ENCODE data around the gene LCMT1. TPM values are rescaled to one million over a fixed set of nuclear protein-coding genes. Genes with fewer than 3 reads are reported as not detected.
"Not testable (repeated sequence)": the region's sequence is repeated elsewhere in the genome, so short reads cannot be mapped to it uniquely, and the experiment has no call there.

The LCMT1 gene
- total RNA-seq, 3 donors from 2014 or later: 41.7 to 55.7 (median 55.7) TPM

DNA sequence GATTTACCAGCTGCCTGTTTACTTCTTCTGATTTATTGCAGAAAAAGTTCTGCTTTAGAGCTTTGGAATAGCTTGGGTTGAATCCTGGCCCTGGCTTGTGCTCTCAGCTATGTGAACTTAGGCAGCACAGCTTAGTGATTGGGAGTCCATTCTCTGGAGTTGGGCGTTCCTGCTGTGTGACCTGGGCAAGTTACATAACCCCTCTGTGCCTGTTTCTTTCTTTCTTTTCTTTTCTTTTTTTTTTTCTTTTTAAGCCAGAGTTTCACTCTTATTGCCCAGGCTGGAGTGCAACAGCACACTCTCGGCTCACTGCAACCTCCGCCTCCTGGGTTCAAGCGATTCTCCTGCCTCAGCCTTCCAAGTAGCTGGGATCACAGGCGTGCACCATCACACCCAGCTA lies 53.7 kb downstream of the LCMT1 start:
- ATAC-seq (no peak), DNase-seq (no peak)
- H3K4me3 ChIP-seq: no peak overlapping the region
- H3K4me1 ChIP-seq (ENCODE audit: low read depth): no peaks in the 10 kb centered on the region
- TF ChIP-seq, protein P1, sequence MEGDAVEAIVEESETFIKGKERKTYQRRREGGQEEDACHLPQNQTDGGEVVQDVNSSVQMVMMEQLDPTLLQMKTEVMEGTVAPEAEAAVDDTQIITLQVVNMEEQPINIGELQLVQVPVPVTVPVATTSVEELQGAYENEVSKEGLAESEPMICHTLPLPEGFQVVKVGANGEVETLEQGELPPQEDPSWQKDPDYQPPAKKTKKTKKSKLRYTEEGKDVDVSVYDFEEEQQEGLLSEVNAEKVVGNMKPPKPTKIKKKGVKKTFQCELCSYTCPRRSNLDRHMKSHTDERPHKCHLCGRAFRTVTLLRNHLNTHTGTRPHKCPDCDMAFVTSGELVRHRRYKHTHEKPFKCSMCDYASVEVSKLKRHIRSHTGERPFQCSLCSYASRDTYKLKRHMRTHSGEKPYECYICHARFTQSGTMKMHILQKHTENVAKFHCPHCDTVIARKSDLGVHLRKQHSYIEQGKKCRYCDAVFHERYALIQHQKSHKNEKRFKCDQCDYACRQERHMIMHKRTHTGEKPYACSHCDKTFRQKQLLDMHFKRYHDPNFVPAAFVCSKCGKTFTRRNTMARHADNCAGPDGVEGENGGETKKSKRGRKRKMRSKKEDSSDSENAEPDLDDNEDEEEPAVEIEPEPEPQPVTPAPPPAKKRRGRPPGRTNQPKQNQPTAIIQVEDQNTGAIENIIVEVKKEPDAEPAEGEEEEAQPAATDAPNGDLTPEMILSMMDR (IDR thresholded peaks at IDR 0.05): no peak
- H3K9me3 ChIP-seq: no peaks in the 10 kb centered on the region
- intact Hi-C loops (cut with DNase I, micrococcal nuclease): no loop called here
- peaks cover 8% of the 10 kb centered on the region for H3K36me3 ChIP-seq (ENCODE audit: low read depth)

- DNase-seq; H3K36me3 ChIP-seq (ENCODE audit: low read depth); H3K9me3 ChIP-seq; H3K4me3 ChIP-seq; H3K4me1 ChIP-seq (ENCODE audit: low read depth); ATAC-seq; intact Hi-C loops (cut with DNase I, micrococcal nuclease): not testable (repeated sequence)
These were observed 56.4 kb downstream of the LCMT1 start for GRCh38 chr16:25167920-25168319.

DNA sequence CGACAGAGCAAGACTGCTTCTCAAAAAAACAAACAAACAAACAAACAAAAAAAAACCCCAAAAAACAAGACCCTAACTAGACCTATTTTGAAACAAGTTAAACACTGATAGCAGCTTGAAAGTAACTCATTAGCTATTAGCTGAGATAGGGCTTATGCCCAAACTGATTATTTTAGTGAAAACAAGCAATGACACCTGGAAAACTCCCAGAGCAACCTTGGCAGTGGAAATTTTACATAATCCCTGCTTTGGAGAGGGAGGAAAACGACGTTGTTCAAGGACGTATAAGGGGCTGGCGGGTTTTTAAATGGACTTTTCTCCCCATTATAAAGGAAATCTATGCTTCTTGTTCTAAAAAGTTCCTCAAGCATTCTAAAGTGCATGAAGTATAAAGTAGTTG lies 59.8 kb downstream of the LCMT1 start:
- TF ChIP-seq, protein P1 (IDR thresholded peaks at IDR 0.05): no peak
- Histone ChIP-seq H3K4me1 (ENCODE audit: low read depth) (no peaks in the 10 kb centered on the region), H3K9me3 (no peaks in the 10 kb centered on the region), H3K4me3 (no peak overlapping the region), H3K36me3 (ENCODE audit: low read depth) (peaks cover 8% of the 10 kb centered on the region)
- no peak for DNase-seq
- intact Hi-C loops (cut with DNase I, micrococcal nuclease): no loop called here
- no peak for ATAC-seq

DNA sequence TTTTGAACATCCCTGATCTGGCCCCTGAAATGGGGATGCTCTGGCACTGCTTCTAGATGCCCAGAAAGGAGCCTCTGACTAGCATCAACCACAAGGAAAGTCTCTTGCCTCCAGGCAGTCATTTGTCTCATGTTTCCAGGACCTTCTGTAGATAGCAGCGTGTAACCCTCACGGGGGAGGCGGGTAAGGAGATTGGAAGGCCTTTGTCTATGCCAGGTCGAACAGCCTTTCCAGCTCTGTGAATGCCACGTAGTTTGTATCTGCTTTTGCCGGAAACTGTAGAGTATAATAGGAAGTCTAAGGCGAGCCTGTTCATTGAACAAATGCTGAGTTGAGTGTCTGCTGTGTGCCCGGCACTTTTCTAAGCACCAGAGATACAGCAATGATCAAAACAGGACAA lies 61.3 kb downstream of the LCMT1 start:
- ATAC-seq: no peak
- intact Hi-C loops (cut with DNase I, micrococcal nuclease): no loop called here
- TF ChIP-seq, protein P1 (IDR thresholded peaks at IDR 0.05): no peak
- Histone ChIP-seq H3K9me3 (no peaks in the 10 kb centered on the region), H3K36me3 (ENCODE audit: low read depth) (peaks cover 8% of the 10 kb centered on the region), H3K4me3 (no peak overlapping the region), H3K4me1 (ENCODE audit: low read depth) (peaks cover 1% of the 10 kb centered on the region)
- no peak for DNase-seq

DNA sequence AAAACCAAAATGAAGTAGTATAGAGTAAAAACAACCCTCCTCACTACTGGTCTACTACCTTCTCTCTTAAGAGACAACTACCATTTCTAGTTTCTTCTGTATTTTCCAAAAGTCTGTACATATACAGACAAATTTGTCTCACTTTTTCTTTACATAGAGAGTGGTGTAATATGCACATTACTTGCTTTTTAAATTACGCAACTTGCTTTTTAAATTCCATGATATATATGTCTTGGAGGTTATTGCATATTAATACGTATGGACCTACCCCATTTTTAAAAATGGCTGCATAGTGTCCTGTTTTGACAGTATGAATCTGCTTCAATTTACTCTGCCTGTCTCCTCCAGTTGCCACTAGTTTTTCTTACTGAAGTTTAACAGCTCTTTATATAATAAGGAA lies 62.7 kb downstream of the LCMT1 start:
- intact Hi-C loops (cut with DNase I, micrococcal nuclease): no loop called here
- TF ChIP-seq, protein P1 (IDR thresholded peaks at IDR 0.05): no peak

GRCh38 chr16:25176136-25176535 lies 64.6 kb downstream of the LCMT1 start:
- no peak overlapping the region for H3K4me3 ChIP-seq
- intact Hi-C loops (cut with DNase I, micrococcal nuclease): no loop called here
- TF ChIP-seq, protein P1 (IDR thresholded peaks at IDR 0.05): no peak
- DNase-seq: no peak
- H3K4me1 ChIP-seq (ENCODE audit: low read depth): peaks cover 9% of the 10 kb centered on the region
- no peaks in the 10 kb centered on the region for H3K36me3 ChIP-seq (ENCODE audit: low read depth)
- ATAC-seq: no peak
- no peaks in the 10 kb centered on the region for H3K9me3 ChIP-seq

More for the DNA sequence above, 62.7 kb downstream of the LCMT1 start:
- no peak overlapping the region for H3K4me3 ChIP-seq
- DNase-seq: no peak
- no peak for ATAC-seq
- H3K36me3 ChIP-seq (ENCODE audit: low read depth): peaks cover 4% of the 10 kb centered on the region
- no peaks in the 10 kb centered on the region for H3K9me3 ChIP-seq
- peaks cover 9% of the 10 kb centered on the region for H3K4me1 ChIP-seq (ENCODE audit: low read depth)
